Esophagus squamous epithelium (tissue), 4 donors: ENCODE data around the gene MCM3.

Source experiments
- CTCF ChIP-seq, 6 experiments: fragments of 450-650 bp in 4 of 6; fragments of 200-600 bp in 2 of 6; sonication (generic) in 2 of 6; IDR thresholded peaks; one replicate each; pipeline ENCODE4 v1.5.1; 2016 to 2019; ENCODE audit warnings: antibody characterized with exemption in 6 of 6, mild to moderate bottlenecking in 4 of 6, moderate library complexity in 4 of 6
- POLR2A ChIP-seq, 4 donors: fragments of 450-650 bp; IDR thresholded peaks; one replicate each; pipeline ENCODE4 v1.6.1; 2017; ENCODE audit warnings: antibody characterized with exemption in 4 of 4, mild to moderate bottlenecking in 4 of 4, moderate library complexity in 3 of 4

DNA sequence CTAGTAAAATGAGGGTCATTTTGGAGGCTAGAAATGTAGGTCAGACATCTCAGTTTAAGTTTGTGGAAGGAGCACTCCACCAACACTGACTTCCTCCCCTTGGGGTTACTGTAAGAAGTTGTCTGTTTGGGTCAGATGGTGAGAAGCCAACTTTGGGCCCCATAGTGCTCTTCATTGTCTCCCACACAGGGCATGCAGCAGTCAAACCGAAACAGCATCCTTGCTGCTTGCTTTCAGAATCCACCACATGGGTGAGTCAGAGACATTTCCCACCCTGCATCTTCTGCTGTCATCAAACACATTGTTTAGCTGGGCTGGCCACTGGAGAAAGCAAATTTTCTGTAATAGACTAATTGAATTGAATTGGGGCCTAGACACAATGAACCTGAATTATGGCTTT lies 57.0 kb downstream of the MCM3 start:
- no peak for TF ChIP-seq CTCF (IDR thresholded peaks at IDR 0.05)
- TF ChIP-seq POLR2A (IDR thresholded peaks at IDR 0.05) = no peak
